HG03442 (cell line): ENCODE results near the gene TNFRSF4.
"Not testable (repeated sequence)": the region's sequence is repeated elsewhere in the genome, so short reads cannot be mapped to it uniquely, and the experiment has no call there.

ENCODE experiments used
- ATAC-seq: cut with Tn5 transposase; IDR thresholded peaks from one replicate; pipeline ENCODE4 v1.9.1; 2021; ENCODE audit warnings: mild to moderate bottlenecking, moderate library complexity; ENCODE audit not compliant: unreplicated experiment

TNFRSF4 gene

DNA sequence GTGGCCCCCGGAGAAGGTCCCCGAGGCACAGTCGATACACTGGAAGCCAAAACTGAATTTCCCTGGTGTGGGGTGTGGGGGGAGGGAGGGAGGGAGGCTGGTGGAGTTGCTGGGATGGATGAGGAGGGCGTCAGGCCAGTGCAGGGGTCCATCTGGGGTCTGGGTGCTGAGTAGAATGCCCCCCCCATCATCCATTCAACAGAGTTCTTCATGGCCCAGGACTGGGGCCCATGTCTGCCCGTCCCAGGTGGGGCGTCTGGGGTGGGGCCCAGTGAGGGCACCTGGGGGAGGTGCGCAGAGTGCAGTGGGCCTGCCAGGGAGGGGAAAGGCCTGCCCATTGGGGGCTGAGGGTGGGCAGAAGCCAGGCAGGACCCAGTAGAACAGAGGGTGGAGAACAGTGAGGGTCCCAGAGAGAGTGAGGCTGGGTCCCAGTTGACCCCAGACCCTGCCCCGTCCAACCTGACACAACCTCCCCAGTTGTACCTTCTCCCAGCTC, 9.5 kb downstream of the TNFRSF4 start:
- no peak for ATAC-seq

DNA sequence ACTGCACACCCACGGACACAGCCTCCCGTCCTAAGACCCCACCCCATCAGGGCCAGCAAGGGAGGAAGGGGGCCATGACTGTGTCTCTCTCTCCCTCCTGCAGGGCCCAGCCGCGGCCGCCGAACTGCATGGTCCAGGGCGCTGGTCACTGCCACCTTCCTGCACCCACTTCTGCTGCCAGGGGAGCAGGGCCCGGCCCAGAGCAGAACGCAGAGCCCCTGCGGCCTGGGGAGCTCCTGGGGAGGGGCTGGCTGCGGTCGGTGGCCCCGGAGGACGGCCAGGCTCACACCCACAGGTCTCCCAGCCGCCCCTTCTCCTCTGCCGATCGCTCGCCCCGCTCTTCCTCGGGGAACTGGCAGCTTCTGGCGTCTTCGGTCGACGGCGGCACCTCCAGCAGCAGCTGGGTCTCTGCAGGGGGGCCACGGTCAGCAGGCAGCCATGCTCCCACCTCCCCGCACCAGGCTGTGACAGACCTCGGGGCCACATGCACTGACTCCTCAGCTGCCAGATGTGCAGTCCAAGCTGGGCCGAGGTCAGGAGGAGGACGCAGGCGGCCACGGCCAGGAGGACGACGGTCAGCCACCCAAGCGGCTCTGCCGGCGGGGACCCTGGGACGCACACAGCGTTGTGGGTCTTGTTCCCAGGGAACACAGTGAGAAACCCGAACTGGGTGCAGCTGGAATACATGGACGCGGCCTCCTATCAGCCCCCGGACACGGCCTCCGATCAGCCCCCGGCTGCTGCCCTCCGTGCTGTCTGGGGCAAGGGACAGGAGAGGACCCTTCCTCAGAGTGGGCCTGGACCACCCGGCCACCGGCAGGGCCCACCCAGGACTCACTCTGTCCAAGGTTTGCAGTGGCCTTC, 10.2 kb downstream of the TNFRSF4 start:
- no peak for ATAC-seq

DNA sequence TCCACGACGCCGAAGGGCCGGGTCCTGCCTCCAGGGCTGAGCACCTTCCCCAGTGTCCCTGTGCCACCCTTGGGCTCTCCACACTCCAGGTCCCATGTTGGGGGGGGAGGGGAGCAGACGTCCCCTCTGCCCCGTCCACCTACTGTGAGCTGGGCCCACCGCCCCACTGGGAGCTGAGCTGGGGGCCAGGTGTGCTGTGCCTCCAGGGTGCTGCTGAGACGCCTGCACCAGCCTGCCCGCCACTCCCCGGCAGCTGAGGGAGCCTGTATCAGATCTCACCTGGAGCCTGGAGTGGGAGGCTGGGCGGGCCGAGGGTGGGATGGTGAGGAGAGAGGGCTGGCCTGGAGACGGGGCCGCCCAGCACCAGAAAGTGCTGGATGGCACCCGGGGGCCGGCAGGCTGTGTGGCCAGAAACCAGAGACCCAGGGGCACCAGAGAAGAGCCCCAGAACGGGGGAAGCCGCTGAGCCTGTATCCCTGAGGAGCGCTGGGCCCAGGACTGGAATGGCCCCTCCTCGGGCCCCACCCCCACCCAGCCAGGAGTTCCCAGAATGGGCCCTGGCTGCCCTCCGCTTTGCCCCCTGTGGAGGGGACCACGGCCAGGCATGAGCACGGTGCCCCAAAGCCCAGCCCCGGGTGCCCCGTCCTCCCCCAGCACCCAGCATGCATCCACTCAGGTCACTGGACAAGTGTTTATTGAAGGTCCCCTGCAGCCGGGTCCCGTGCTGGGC, 11.0 kb downstream of the TNFRSF4 start:
- no peak for ATAC-seq

DNA sequence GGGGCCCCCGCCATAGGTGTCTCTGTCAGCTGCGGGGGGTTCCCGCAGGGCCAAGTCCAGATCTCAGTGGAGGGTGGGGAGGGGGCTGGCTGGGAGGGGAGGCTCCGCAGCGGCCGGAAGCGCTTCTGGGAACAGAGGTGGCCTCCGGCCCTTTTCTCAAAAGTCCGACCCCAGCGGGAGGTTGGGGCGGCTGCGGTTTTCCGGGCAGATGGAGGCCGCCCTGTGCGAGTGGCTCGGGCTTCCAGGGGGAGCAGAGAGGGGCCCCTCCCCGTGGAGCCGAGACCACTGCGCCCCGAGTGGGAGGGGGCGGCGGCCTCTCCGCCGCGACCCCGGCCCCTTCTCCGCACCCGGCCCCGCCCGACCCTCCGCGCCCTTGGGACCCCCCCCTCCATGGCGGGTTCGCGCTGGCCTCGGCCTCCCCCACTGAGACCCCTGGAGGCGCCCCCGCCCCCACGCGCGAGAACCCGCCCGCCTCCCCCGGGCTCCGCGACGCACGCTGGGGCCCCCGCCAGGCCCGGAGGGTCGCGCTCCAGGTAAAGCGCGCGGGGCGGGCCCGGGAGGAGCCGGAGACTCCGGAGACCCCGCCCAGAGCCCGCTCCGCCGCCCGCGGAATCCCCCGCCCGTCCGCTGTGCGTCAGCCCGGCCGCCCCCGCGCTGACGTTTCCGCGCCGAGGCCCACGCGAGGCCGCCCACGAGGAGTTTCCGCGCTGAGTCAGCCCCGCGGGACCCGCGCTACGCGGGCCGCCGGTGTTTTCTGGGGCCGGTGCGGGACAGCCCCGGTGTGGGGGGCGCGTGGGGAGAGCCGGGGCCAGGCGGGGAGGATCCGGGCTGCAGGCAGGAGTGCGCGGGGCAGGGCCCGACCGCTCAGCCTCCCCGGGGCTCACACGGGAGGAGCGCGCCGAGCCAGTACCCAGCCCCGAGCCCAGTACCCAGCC, 12.8 kb downstream of the TNFRSF4 start:
- peak; percentile 46 for ATAC-seq

DNA sequence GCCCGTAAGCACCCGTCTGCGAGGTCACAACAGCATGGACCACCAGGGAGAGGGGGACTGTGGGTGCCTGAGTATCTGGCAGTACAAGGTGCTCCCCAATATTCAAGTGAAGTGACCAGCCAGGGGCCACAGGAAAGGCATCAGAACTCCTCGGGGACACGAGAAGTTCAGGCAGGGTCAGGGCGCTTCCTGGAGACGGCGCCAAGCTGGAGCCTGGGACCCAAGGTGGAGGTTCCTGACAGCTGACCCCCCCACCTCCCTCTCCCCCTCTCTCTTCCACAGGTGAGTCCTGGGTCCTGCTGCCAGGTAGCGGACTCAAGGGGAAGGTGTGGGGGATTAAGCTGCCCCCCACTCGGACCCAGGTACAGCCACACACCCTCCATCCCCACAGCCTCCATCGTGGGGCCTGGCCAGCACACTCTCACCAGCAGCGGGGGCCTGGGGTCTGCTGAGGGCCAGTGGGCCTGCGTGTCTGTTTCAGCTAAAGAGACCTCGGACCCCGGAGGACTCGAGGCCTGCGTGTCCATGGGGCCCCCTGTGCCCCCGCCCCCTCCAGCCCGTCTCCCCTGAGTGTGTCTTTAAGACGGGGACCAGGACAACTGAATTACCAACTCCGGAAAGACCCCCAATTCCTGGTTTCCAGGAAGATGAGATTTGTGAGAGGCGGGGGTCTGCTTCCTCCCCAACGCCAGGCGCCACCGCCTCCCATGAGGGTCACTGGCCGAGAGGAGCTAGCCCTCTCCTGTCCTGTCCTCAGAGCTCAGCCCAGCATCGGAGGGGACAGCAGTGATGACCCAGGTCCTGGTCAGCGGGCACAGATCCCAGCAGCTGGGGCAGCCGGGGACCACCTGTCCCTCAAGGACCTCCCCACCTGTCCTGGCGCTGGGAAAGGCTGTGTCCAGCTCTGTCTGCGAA, 13.7 kb downstream of the TNFRSF4 start:
- no peak for ATAC-seq

DNA sequence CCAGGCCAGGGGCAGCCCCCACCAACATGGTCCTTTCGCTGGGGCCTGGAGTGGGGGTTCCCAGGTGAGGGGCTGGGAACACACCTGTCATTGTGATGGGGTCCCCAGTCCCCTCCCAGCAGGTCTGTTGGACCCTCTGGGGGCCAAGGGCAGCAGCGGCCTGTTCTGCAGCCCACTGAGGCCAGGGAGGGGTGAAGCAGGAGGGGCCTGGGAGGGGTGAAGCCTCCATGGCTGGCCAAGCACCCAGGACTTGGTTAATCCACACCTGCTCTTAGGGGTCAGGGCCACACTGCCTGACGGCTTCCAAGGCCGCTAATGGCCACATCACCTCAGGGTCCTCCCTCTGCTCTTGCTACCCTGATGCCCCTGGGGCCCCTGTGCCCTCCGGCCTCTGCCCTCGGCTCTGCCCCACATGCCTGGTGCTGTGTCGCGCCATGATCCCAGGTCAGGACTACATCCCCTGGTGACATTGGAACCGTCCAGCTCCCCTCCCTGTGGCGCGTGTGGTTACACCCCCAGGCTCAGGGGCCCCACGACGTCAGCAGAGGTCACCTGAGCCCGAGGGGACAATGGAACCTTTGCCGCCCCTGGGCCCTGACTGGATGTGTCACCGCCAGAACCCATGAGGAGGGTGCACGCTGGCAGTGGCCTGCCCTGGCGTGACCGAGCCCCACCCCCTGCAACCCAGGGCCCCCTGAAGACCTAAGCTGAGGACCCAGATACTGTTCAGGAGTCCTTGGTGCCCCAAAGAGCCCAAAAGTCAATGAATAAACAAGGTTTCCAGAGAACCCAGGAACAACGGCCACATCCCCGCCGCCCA, 14.6 kb downstream of the TNFRSF4 start:
- no peak for ATAC-seq

DNA sequence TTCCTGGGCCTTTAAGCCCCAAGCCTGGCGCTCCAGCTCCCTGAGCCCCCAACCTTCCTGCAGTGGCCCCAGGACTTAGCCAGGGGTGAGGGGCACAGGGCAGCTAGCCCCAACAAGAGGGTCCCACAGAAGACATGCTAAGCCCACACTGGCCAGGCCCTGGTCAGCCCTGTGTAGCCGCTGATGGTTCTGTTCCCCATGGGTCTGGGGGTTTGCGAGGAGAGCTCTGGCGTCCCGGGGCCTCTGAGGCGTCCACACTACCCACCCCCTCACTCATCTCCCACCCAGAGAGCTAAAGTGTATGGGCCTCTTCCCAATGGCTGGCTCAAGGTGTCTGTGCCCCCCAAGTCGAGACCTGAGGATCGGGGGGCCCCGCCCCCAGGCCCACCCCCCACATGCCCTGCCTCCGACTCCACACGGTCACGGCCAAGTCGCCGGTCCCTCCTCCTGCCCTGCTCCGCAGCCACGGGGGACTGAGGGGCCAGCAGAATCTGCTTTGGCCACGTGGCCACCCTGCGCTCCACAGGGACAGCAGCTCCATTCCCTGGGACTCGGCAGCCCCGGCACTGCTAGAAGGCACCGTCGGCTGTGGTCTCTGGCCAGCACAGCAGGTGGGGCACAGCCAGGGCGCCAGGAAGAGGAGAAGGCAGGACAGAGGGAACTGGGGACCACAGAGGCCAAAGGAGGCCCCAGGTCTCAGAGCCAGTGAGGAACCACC, 15.4 kb downstream of the TNFRSF4 start:
- ATAC-seq: no peak

DNA sequence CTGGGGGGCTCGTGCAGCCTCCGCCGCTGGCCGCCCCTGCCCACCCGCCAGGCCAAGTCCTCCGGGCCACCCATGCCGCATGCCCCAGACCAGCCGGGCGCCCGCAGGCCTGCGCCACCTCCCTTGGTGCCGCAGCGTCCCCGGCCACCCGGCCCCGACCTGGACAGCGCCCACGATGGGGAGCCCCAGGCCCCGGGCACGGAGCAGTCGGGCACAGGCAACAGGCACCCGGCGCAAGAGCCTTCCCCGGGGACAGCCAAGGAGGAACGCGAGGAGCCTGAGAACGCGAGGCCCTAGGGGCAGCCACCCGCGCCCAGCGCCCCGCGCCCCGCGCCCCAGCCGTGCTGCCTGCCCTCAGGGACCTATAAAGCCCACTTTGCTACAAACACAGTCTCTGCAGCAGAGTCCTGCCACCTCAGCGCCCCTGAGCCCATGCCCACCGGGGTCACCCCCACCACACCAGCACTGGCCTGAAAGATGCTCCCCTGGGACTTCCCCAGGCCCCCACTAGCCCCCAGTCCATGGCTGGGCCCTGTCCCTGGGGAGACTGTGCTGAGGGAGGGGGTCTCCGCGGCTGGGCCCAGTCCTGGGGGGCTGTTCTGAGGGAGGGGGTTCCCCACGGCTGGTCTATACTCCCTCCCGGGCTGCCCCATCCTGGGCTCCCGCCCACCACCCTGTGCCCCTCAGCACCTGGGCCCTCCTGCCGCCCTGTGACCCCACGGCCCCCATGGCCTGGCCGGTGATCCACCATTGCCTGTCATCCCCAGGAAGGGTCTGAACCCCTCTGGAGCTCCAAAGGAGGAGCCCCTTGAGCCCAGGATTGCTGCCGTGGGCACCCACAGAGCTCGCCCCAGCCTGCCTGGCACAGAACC, 16.2 kb downstream of the TNFRSF4 start:
- ATAC-seq: no peak

DNA sequence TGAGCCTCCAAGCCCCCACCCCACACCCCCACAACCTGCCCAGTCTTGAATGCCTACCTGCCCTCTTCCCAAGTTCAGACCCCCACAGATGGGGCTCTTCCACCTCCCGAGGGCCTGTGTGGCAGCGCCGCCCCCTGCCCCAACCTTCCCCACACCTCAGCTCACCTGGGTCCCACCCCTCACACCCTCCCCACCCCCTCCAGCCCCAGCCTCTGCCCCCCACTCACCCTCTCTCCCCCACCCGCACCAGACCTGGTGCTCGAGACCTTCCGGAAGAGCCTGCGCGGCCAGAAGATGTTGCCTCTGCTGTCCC, 16.8 kb downstream of the TNFRSF4 start:
- no peak for ATAC-seq

DNA sequence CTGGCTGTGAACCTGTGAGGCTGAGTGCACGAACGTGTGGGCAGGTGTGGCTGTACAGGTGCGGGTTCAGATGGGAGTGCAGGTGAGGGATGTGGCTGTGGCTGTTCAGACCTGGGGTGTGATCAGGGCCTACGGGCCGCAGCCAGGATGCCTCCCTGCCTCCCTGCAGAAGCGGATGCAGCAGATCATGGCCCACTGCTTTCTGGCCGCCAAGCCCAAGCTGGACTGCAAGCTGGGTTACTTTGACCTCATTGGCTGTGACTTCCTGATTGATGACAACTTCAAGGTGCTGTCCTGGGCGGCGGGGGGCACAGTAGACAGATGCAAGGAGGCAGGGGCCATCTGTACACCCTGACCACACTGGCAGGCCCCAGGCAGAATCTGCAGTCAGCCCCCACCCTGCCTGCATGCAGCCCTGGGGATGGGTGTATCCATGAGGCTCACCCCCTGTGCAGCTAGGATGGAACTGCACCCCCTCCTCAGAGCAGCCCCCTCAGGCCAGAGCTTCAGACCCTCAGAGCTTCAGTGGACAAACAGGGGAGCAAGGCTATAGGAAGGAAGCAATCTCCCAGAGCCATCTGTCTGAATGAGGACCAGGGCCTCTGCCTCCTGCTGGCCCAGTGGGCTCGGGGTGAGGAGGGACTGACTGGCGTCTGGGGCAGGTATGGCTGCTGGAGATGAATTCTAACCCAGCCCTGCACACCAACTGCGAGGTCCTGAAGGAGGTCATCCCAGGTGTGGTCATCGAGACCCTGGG, 17.3 kb downstream of the TNFRSF4 start:
- ATAC-seq: no peak

DNA sequence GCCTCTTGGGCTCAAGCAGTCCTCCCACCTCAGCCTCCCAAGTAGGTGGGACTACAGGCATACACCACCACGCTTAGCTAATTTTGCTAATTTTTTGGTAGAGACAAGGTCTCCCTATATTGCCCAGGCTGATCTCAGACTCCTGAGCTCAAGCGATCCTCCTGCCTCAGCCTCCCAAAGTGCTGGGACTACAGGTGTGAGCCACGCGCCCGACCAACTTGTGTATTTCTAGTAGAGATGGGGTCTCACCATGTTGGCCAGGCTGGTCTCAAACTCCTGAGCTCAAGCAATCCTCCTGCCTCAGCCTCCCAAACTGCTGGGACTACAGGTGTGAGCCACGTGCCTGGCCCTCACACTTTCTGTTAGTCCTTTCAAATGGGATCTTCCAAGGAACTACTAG, 18.2 kb downstream of the TNFRSF4 start:
- not testable (repeated sequence) for ATAC-seq

DNA sequence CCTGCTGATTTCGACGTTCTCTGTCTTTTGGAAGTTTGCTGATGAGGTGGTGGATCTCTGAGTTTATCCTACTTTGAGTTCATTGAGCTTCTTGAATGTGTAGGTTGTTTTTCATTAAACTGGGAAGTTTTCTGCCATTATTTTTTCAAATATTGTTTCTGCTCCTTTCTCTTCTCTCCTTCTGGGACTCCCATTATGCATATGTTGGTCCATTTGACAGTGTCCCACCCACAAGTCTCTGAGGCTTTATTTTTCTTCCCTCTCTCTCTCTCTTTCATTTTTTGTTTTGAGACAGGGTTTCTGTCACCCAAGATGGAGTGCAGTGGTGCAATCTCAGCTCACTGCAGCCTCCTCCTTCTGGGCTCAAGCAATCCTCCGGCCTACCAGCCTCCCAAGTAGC, 19.2 kb downstream of the TNFRSF4 start:
- no peak for ATAC-seq

DNA sequence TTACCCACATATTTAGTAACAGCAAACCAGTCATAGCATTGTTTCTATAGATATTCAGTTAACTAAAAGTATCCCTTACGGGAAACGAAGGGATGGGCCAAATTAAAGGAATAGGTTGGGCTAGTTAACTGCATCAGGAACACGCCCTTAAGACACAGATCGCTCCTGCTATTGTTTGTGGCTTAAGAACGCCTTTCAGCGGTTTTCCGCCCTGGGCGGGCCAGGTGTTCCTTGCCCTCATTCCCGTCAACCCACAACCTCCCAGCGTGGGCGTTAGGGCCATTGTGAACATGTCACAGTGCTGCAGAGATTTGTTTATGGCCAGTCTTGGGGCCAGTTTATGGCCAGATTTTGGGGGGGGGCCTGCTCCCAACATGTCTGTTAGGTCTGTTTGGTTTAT, 22.2 kb downstream of the TNFRSF4 start:
- ATAC-seq: no peak

DNA sequence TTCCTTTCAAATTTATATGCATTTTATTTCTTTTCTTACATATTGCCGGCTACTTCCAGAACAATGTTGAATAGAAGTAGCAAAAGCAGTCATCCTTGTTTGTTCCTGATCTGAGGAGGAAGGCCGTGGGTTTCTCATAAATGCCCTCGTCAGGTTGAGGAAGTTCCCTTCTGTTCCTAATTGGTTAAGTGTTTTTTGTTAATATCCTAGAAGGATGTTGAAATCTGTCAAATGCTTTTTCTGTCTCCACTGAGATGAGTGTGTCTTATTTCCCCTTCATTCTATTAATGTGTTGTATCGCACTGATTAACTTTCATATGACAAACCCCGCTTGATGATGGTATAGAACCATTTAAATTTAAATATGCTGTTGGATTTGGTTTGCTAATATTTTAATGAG, 24.8 kb downstream of the TNFRSF4 start:
- no peak for ATAC-seq

DNA sequence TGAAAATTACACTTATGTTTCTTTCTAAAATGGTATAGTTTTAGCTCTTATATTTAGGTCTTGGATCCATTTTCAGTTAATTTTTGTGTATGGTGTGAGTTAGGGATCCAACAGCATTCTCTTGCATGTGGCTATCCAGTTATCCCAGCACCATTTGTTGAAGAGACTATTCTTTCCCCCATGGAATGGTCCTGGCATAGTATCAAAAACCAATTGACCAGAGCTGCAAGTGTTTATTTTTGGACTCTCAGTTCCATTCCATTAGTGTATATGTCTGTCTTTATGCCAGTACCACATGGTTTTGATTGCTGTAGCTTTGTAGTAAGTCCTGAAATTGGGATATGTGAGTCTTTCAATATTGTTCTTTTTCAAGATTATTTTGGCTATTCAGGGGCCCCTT, 26.0 kb downstream of the TNFRSF4 start:
- no peak for ATAC-seq

DNA sequence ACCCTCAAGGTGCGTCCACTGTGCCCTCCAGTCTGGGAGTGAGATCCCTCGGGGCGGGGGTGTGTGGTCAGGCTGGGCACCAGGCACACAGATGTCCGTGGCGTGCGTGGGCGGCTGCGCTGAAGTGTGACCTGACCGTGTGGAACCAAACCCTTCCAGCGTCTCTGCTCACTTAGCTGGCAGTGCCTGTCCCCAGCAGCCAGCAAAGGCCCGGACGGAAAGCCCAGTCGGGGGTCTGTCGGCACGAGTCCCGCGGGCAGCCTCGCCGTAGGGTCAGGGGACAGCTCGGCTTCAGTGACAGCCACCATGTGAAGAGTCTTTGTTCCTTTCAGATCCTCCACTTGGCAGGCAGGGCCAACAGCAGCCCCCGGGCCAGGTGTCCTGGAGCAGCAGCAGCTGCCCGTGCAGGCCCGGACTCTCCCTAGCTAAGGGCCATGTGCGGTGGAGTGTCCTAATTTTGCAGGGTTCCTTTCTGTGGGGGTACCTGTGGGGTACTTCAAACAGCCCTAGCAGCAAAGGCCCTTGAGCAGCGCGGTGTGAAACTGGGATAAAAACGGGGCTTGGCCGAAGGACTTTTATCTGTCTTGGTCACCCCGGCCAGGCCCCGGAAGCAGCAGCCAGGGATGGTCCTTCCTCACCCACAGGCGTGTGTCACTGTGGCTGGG, 28.7 kb downstream of the TNFRSF4 start:
- ATAC-seq: no peak
